ENCODE measurements around the gene MANF.

Gene MANF

GRCh38 chr3:51397392-51397791 lies 12.3 kb downstream of the MANF start:
- ChIA-PET CTCF (interaction anchor here (0.6 kb wide), 1 partner anchor 604 kb away, joined by 3 read pairs; no protein-coding TSS in a partner anchor), POLR2A (interaction anchor here (1.7 kb wide), 1 partner anchor 102 kb away, joined by 9 read pairs; the partner anchor contains the start of gene DCAF1)
- no peak for DNase-seq (ENCODE audit: extremely low spot score)
- TF ChIP-seq HDGF (IDR thresholded peaks at IDR 0.05; ENCODE audit: borderline replicate concordance), result no peak
- no peak for TF ChIP-seq FOXK2 (IDR thresholded peaks at IDR 0.05)
- TF ChIP-seq BHLHE40 (IDR thresholded peaks at IDR 0.05; ENCODE audit: borderline replicate concordance), result no peak
- TF ChIP-seq ARNT (IDR thresholded peaks at IDR 0.05), result no peak
- no peak for TF ChIP-seq LEF1 (IDR thresholded peaks at IDR 0.05; ENCODE audit: borderline replicate concordance)
- no peak for TF ChIP-seq TARDBP (IDR thresholded peaks at IDR 0.05)

- CTCF ChIA-PET, result interaction anchor here (1.0 kb wide), 1 partner anchor 11 kb away, joined by 3 read pairs; no protein-coding TSS in a partner anchor
- POLR2A ChIA-PET, result no interaction called here
- no peak for TF ChIP-seq FOXM1 (IDR thresholded peaks at IDR 0.05; ENCODE audit: borderline replicate concordance)
- no peak for TF ChIP-seq ZNF384 (IDR thresholded peaks at IDR 0.05)
- no peak for TF ChIP-seq L3MBTL2 (conservative IDR thresholded peaks at IDR 0.05)
- TF ChIP-seq SUZ12 (IDR thresholded peaks at IDR 0.05), result no peak
- no peak for TF ChIP-seq FOXK2 (IDR thresholded peaks at IDR 0.05)
- TF ChIP-seq FOXA1 (IDR thresholded peaks at IDR 0.05), result no peak
- no peak for TF ChIP-seq PKNOX1 (IDR thresholded peaks at IDR 0.05)
- no peak for TF ChIP-seq TARDBP (IDR thresholded peaks at IDR 0.05)
- no peak for TF ChIP-seq SP1 (IDR thresholded peaks at IDR 0.05)
- TF ChIP-seq CTBP1 (IDR thresholded peaks at IDR 0.05; ENCODE audit: borderline replicate concordance), result no peak
- TF ChIP-seq HDGF (IDR thresholded peaks at IDR 0.05; ENCODE audit: borderline replicate concordance), result no peak
- no peak for DNase-seq (ENCODE audit: extremely low spot score)
Measured at GRCh38 chr3:51398595-51399310, 13.7 kb downstream of the MANF start.

GRCh38 chr3:51400166-51400565 lies 15.1 kb downstream of the MANF start:
- POLR2A ChIA-PET, result no interaction called here
- no peak for DNase-seq (ENCODE audit: extremely low spot score)
- TF ChIP-seq FOXK2 (IDR thresholded peaks at IDR 0.05) (no peak), SUZ12 (IDR thresholded peaks at IDR 0.05) (no peak), SP1 (IDR thresholded peaks at IDR 0.05) (no peak), LEF1 (IDR thresholded peaks at IDR 0.05; ENCODE audit: borderline replicate concordance) (no peak), FOXA1 (IDR thresholded peaks at IDR 0.05) (no peak), TARDBP (IDR thresholded peaks at IDR 0.05) (no peak), BHLHE40 (IDR thresholded peaks at IDR 0.05; ENCODE audit: borderline replicate concordance) (no peak), NFRKB (IDR thresholded peaks at IDR 0.05) (no peak), ELF4 (IDR thresholded peaks at IDR 0.05) (no peak), HDGF (IDR thresholded peaks at IDR 0.05; ENCODE audit: borderline replicate concordance) (no peak), ZNF384 (IDR thresholded peaks at IDR 0.05) (no peak)
- CTCF ChIA-PET, result no interaction called here

DNA sequence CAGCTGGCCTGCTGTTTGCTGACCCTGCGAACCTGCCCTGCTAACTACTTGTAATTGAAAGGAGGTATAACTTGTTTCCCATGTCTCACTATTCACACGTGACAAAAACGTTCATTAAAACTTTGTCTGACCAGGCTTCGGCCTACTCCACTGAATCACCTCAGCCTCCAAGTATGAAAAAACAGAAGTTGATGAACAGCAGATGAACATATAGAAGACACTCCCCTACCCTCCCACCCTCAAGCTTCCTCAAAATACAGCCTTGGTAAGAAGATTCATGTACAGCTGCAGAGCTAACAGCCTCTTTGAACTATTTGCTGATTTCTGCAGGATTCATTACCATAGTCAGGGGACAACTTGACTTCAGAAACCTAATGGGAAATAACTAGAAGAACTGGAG lies 16.6 kb downstream of the MANF start:
- CTCF ChIA-PET, result no interaction called here
- TF ChIP-seq FOXA1 (IDR thresholded peaks at IDR 0.05) (no peak), FOXK2 (IDR thresholded peaks at IDR 0.05) (no peak), CTBP1 (IDR thresholded peaks at IDR 0.05; ENCODE audit: borderline replicate concordance) (no peak), TARDBP (IDR thresholded peaks at IDR 0.05) (no peak), SP1 (IDR thresholded peaks at IDR 0.05) (no peak)
- POLR2A ChIA-PET, result interaction anchor here (1.7 kb wide), 1 partner anchor 11 kb away, joined by 4 read pairs; the partner anchor contains the start of gene RBM15B
- no peak for DNase-seq (ENCODE audit: extremely low spot score)

- CTCF ChIA-PET, result no interaction called here
- POLR2A ChIA-PET, result interaction anchor here (1.7 kb wide), 1 partner anchor 19 kb away, joined by 3 read pairs; the partner anchor contains the start of gene MANF
- TF ChIP-seq NFRKB (IDR thresholded peaks at IDR 0.05), result no peak
- TF ChIP-seq L3MBTL2 (conservative IDR thresholded peaks at IDR 0.05), result no peak
- no peak for TF ChIP-seq ZNF384 (IDR thresholded peaks at IDR 0.05)
- no peak for TF ChIP-seq PKNOX1 (IDR thresholded peaks at IDR 0.05)
- TF ChIP-seq SUZ12 (IDR thresholded peaks at IDR 0.05), result no peak
- no peak for TF ChIP-seq FOXA1 (IDR thresholded peaks at IDR 0.05)
- no peak for TF ChIP-seq LEF1 (IDR thresholded peaks at IDR 0.05; ENCODE audit: borderline replicate concordance)
- no peak for TF ChIP-seq BHLHE40 (IDR thresholded peaks at IDR 0.05; ENCODE audit: borderline replicate concordance)
- TF ChIP-seq FOXK2 (IDR thresholded peaks at IDR 0.05), result no peak
- TF ChIP-seq TARDBP (IDR thresholded peaks at IDR 0.05), result no peak
- no peak for TF ChIP-seq SP1 (IDR thresholded peaks at IDR 0.05)
- TF ChIP-seq ARNT (IDR thresholded peaks at IDR 0.05), result no peak
- no peak for TF ChIP-seq ELF4 (IDR thresholded peaks at IDR 0.05)
- TF ChIP-seq HDGF (IDR thresholded peaks at IDR 0.05; ENCODE audit: borderline replicate concordance), result no peak
- DNase-seq (ENCODE audit: extremely low spot score), result no peak
Measured at GRCh38 chr3:51403675-51404074, 18.6 kb downstream of the MANF start.

- POLR2A ChIA-PET, result no interaction called here
- TF ChIP-seq FOXK2 (IDR thresholded peaks at IDR 0.05) (no peak), TARDBP (IDR thresholded peaks at IDR 0.05) (no peak), CTBP1 (IDR thresholded peaks at IDR 0.05; ENCODE audit: borderline replicate concordance) (no peak), ARNT (IDR thresholded peaks at IDR 0.05) (no peak), FOXA1 (IDR thresholded peaks at IDR 0.05) (no peak), LEF1 (IDR thresholded peaks at IDR 0.05; ENCODE audit: borderline replicate concordance) (no peak), SUZ12 (IDR thresholded peaks at IDR 0.05) (no peak), NFRKB (IDR thresholded peaks at IDR 0.05) (no peak)
- CTCF ChIA-PET, result no interaction called here
- no peak for DNase-seq (ENCODE audit: extremely low spot score)
Measured at GRCh38 chr3:51408021-51408420, 22.9 kb downstream of the MANF start.

GRCh38 chr3:51408813-51409212 lies 23.7 kb downstream of the MANF start:
- POLR2A ChIA-PET, result no interaction called here
- CTCF ChIA-PET, result interaction anchor here (0.8 kb wide), 1 partner anchor 19 kb away, joined by 4 read pairs; no protein-coding TSS in a partner anchor
- DNase-seq (ENCODE audit: extremely low spot score), result no peak
- TF ChIP-seq HDGF (IDR thresholded peaks at IDR 0.05; ENCODE audit: borderline replicate concordance), result no peak
- TF ChIP-seq BHLHE40 (IDR thresholded peaks at IDR 0.05; ENCODE audit: borderline replicate concordance), result no peak
- no peak for TF ChIP-seq PKNOX1 (IDR thresholded peaks at IDR 0.05)
- no peak for TF ChIP-seq FOXM1 (IDR thresholded peaks at IDR 0.05; ENCODE audit: borderline replicate concordance)

Measured in HEK293T (cell line).